CD4-positive, alpha-beta T cell (primary cell): ENCODE measurements around the gene KLHL14. TPM values are rescaled to one million over a fixed set of nuclear protein-coding genes. Genes with fewer than 3 reads are reported as not detected.

Experiments
- ATAC-seq: fragments of 200-7000 bp; cut with Tn5 transposase; one replicate; pipeline ENCODE4 v1.10.0; 2022; ENCODE audit warnings: mild to moderate bottlenecking; ENCODE audit not compliant: poor library complexity
- CTCF ChIA-PET: fragments of 350-600 bp; sonication (Branson Sonifier 250); formaldehyde crosslinking; loops from one replicate; lab custom pipeline; 2021; ENCODE audit warnings: antibody characterized with exemption, inconsistent platforms; lab: Charles Lee
- POLR2A ChIA-PET: fragments of 350-600 bp; sonication (Branson Sonifier 250); formaldehyde crosslinking; loops from one replicate; lab custom pipeline; 2021; ENCODE audit warnings: antibody characterized with exemption, inconsistent platforms; lab: Charles Lee
- DNase-seq, 14 experiments: peaks; one replicate each; pipeline ENCODE4 v3.0.0-alpha.2; 2013 to 2020; ENCODE audit warnings: mixed read lengths in 2 of 14
- H3K27ac ChIP-seq, 2 donors: one replicate each; pipeline versions ENCODE4 v1.5.1 to v1.7.0; 2013; ENCODE audit warnings: low read length in 2 of 2, low read depth in 1 of 2, mild to moderate bottlenecking in 1 of 2
- H3K27me3 ChIP-seq, 2 experiments: 1 replicate in 1 of 2; 2 replicates in 1 of 2; pipeline versions ENCODE4 v1.6.1 to v1.7.0; 2013; ENCODE audit warnings: low read length in 2 of 2, control low read depth in 1 of 2, mild to moderate bottlenecking in 1 of 2, moderate library complexity in 1 of 2; ENCODE audit not compliant: insufficient read depth in 2 of 2, control insufficient read depth in 1 of 2
- H3K36me3 ChIP-seq: one replicate; pipeline ENCODE4 v1.6.1; 2013; ENCODE audit warnings: low read length, control low read depth; ENCODE audit not compliant: insufficient read depth
- H3K4me1 ChIP-seq: one replicate; pipeline ENCODE4 v1.6.1; 2013; ENCODE audit warnings: low read length, control low read depth; ENCODE audit not compliant: insufficient read depth
- H3K4me3 ChIP-seq: one replicate; pipeline ENCODE4 v1.5.1; 2013; ENCODE audit warnings: mild to moderate bottlenecking, low read length, moderate library complexity
- H3K9me3 ChIP-seq, 2 experiments: 1 replicate in 1 of 2; 2 replicates in 1 of 2; pipeline versions ENCODE4 v1.6.1 to v1.7.0; 2013; ENCODE audit warnings: low read length in 2 of 2, mild to moderate bottlenecking in 2 of 2, control low read depth in 1 of 2, moderate library complexity in 1 of 2; ENCODE audit not compliant: control insufficient read depth in 1 of 2, insufficient read depth in 1 of 2
- H3K27ac Mint-ChIP-seq: one replicate; pipeline ENCODE4 v1.8.0; 2020; ENCODE audit warnings: mixed read lengths
- H3K27me3 Mint-ChIP-seq: one replicate; pipeline ENCODE4 v1.8.0; 2021; ENCODE audit warnings: mixed read lengths
- H3K36me3 Mint-ChIP-seq: one replicate; pipeline ENCODE4 v1.8.0; 2021; ENCODE audit warnings: low read depth, mixed read lengths
- H3K4me1 Mint-ChIP-seq: one replicate; pipeline ENCODE4 v1.8.0; 2021; ENCODE audit warnings: low read depth, mixed read lengths
- H3K4me3 Mint-ChIP-seq: one replicate; pipeline ENCODE4 v1.8.0; 2020; ENCODE audit warnings: mild to moderate bottlenecking, mixed read lengths
- H3K9me3 Mint-ChIP-seq: one replicate; pipeline ENCODE4 v1.8.0; 2020; ENCODE audit warnings: mixed read lengths
- intact Hi-C, 2 experiments: fragments of 100-400 bp; cut with DNase I in 1 of 2; cut with micrococcal nuclease in 1 of 2; formaldehyde crosslinking; loops; one replicate each; pipeline versions ENCODE4 v1.15.1 to v1.9.0; 2023 to 2025; cut with DNase I, micrococcal nuclease
- polyA plus RNA-seq, 2 donors: library from polyadenylated mRNA; unstranded; fragments of 120-200 nt; gene quantifications; one replicate each; pipeline ENCODE4 v1.2.1, GENCODE V29; 2013
- total RNA-seq, 174 experiments: library from RNA in 2 of 174; stranded (reverse) in 2 of 174; gene quantifications; one replicate each; pipeline ENCODE4 v1.2.3 and lab custom pipeline; 2021 to 2026
- TF ChIP-seq, protein P1 (sequence below): fragments of 200-600 bp; IDR thresholded peaks from one replicate; pipeline ENCODE4 v1.8.0; 2022; ENCODE audit warnings: antibody characterized with exemption, mild to moderate bottlenecking

KLHL14 gene
- total RNA-seq, result not detected
- 0.05 TPM for polyA plus RNA-seq (2013, experiment 1 of 2)
- 0.07 TPM for polyA plus RNA-seq (2013, experiment 2 of 2)
- 0 to 1.2 (median 0.07) reads per million in 172 experiments for total RNA-seq (lab: John Stamatoyannopoulos, UW)

GRCh38 chr18:32772581-32773381, at the start of gene KLHL14:
TSS of gene KLHL14 (minus strand) at chr18:32773023. CDS start at chr18:32770591, 2,432 bp downstream.
- Mint-ChIP-seq H3K36me3 (no peaks in the 10 kb centered on the region), H3K9me3 (peaks cover 3% of the 10 kb centered on the region), H3K27me3 (peaks cover 79% of the 10 kb centered on the region), H3K4me1 (peaks cover 7% of the 10 kb centered on the region), H3K27ac (no peak within 1 kb of the TSS), H3K4me3 (peak within 1 kb of the TSS; percentile 23)
- peaks cover 0 to 21% of the 10 kb centered on the region in 2 experiments for H3K9me3 ChIP-seq
- H3K27ac ChIP-seq, result no peak within 1 kb of the TSS
- TF ChIP-seq, protein P1, sequence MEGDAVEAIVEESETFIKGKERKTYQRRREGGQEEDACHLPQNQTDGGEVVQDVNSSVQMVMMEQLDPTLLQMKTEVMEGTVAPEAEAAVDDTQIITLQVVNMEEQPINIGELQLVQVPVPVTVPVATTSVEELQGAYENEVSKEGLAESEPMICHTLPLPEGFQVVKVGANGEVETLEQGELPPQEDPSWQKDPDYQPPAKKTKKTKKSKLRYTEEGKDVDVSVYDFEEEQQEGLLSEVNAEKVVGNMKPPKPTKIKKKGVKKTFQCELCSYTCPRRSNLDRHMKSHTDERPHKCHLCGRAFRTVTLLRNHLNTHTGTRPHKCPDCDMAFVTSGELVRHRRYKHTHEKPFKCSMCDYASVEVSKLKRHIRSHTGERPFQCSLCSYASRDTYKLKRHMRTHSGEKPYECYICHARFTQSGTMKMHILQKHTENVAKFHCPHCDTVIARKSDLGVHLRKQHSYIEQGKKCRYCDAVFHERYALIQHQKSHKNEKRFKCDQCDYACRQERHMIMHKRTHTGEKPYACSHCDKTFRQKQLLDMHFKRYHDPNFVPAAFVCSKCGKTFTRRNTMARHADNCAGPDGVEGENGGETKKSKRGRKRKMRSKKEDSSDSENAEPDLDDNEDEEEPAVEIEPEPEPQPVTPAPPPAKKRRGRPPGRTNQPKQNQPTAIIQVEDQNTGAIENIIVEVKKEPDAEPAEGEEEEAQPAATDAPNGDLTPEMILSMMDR, result no peak
- H3K4me3 ChIP-seq, result no peak within 1 kb of the TSS
- intact Hi-C loops, result no loop called here
- ATAC-seq (no peak), DNase-seq (no peak)
- POLR2A ChIA-PET, result interaction anchor here (0.5 kb wide), 1 partner anchor 21 kb away, joined by 3 read pairs; no protein-coding TSS in a partner anchor
- H3K36me3 ChIP-seq, result no peaks in the 10 kb centered on the region
- CTCF ChIA-PET, result no interaction called here
- H3K4me1 ChIP-seq, result peaks cover 17% of the 10 kb centered on the region
- H3K27me3 ChIP-seq, result peaks cover 40 to 45% of the 10 kb centered on the region in 2 experiments

GRCh38 chr18:32822197-32822596, 49.4 kb upstream of the KLHL14 start:
- H3K4me3 ChIP-seq, result no peak overlapping the region
- CTCF ChIA-PET, result no interaction called here

GRCh38 chr18:32815881-32816280, 43.1 kb upstream of the KLHL14 start:
- H3K36me3 Mint-ChIP-seq, result no peaks in the 10 kb centered on the region
- no peak overlapping the region for H3K27ac ChIP-seq
- no peaks in the 10 kb centered on the region for H3K27me3 ChIP-seq
- no peak overlapping the region for H3K27ac Mint-ChIP-seq
- TF ChIP-seq, protein P1, result no peak
- no peaks in the 10 kb centered on the region for H3K4me1 ChIP-seq
- ChIA-PET CTCF (interaction anchor here (0.6 kb wide), 1 partner anchor 506 kb away, joined by 4 read pairs; no protein-coding TSS in a partner anchor), POLR2A (no interaction called here)
- ATAC-seq (no peak), DNase-seq (no peak)
- no peaks in the 10 kb centered on the region for H3K4me1 Mint-ChIP-seq
- H3K4me3 Mint-ChIP-seq, result no peak overlapping the region
- no peaks in the 10 kb centered on the region for H3K36me3 ChIP-seq
- H3K4me3 ChIP-seq, result no peak overlapping the region
- H3K27me3 Mint-ChIP-seq, result peaks cover 12% of the 10 kb centered on the region
- no peaks in the 10 kb centered on the region for H3K9me3 ChIP-seq
- peaks cover 6% of the 10 kb centered on the region for H3K9me3 Mint-ChIP-seq
- intact Hi-C loops, result no loop called here

More at GRCh38 chr18:32822197-32822596, 49.4 kb upstream of the KLHL14 start:
- peaks cover 0 to 5% of the 10 kb centered on the region in 2 experiments for H3K9me3 ChIP-seq
- no peaks in the 10 kb centered on the region for H3K27me3 ChIP-seq
- Mint-ChIP-seq H3K9me3 (no peaks in the 10 kb centered on the region), H3K4me1 (no peaks in the 10 kb centered on the region), H3K36me3 (no peaks in the 10 kb centered on the region), H3K4me3 (no peak overlapping the region), H3K27me3 (no peaks in the 10 kb centered on the region), H3K27ac (no peak overlapping the region)
- no peak overlapping the region for H3K27ac ChIP-seq
- DNase-seq (no peak), ATAC-seq (no peak)
- POLR2A ChIA-PET, result no interaction called here
- H3K4me1 ChIP-seq, result no peaks in the 10 kb centered on the region
- intact Hi-C loops, result no loop called here
- no peaks in the 10 kb centered on the region for H3K36me3 ChIP-seq
- TF ChIP-seq, protein P1, result no peak
